ENCODE measurements around the gene RADIL.

DNA sequence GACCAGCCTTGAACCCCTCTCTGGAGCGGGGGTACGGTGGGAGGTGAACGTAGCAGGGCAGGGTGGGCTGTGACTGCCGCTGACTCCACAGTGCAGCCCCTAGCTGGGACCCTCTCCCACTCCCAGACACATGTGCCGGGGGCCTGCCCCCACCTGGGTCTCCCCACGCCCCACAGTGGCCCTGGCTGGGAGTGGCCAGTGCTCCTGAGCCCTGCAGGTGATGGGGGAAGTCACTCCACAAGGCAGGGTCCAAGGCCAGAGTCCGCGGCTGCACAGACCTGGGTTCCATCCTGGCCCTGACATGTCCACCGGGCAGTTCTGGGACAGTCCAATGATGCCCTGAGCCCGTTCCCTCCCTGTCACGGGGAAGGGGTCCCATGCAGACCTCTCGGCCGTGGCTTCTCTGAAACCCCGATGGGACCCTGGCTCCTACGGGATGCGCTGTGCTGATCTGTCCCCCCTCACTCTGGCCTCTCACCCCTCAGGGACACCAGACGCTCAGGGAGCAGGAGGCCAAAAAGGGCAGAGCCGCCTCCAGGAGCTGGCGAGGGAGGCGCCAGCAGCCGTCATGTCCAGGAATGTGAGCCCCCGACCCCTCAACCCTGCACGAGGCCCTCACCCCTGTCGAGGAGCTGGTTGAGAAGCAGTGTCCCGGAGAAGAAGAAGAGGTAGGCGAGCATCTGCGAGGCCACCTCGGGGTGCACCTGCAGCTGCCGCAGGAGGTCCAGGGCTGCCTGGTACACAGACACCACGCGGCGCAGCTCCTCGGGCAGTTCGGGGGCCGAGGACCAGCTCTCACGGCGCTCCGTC lies 67.7 kb downstream of the RADIL start:
- no peak for TF ChIP-seq POLR2A (IDR thresholded peaks at IDR 0.05)
- TF ChIP-seq, protein P1, sequence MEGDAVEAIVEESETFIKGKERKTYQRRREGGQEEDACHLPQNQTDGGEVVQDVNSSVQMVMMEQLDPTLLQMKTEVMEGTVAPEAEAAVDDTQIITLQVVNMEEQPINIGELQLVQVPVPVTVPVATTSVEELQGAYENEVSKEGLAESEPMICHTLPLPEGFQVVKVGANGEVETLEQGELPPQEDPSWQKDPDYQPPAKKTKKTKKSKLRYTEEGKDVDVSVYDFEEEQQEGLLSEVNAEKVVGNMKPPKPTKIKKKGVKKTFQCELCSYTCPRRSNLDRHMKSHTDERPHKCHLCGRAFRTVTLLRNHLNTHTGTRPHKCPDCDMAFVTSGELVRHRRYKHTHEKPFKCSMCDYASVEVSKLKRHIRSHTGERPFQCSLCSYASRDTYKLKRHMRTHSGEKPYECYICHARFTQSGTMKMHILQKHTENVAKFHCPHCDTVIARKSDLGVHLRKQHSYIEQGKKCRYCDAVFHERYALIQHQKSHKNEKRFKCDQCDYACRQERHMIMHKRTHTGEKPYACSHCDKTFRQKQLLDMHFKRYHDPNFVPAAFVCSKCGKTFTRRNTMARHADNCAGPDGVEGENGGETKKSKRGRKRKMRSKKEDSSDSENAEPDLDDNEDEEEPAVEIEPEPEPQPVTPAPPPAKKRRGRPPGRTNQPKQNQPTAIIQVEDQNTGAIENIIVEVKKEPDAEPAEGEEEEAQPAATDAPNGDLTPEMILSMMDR (IDR thresholded peaks at IDR 0.05): no peak

All from body of pancreas (tissue), 4 donors.